HEK293T (cell line): ENCODE measurements around the gene NIFK.

ENCODE experiments used
- CTCF ChIA-PET: fragments of 350-600 bp; formaldehyde crosslinking; extraction: SDS; loops from one replicate; lab custom pipeline; 2021; ENCODE audit warnings: antibody characterized with exemption, inconsistent platforms; lab: Yijun Ruan, JAX
- POLR2A ChIA-PET: fragments of 350-600 bp; formaldehyde crosslinking; extraction: SDS; loops from one replicate; lab custom pipeline; 2020; ENCODE audit warnings: antibody characterized with exemption, inconsistent platforms; lab: Yijun Ruan, JAX
- DNase-seq: peaks from one replicate; pipeline ENCODE4 v3.0.0; 2012; ENCODE audit warnings: mixed read lengths; ENCODE audit errors: extremely low spot score
- ARNT ChIP-seq: fragments of 450-650 bp; IDR thresholded peaks from 2 replicates; pipeline ENCODE4 v1.6.1; 2017; ENCODE audit warnings: mild to moderate bottlenecking
- BHLHE40 ChIP-seq: fragments of 450-650 bp; IDR thresholded peaks from 2 replicates; pipeline ENCODE4 v1.6.1; 2016; ENCODE audit warnings: mild to moderate bottlenecking, moderate library complexity, borderline replicate concordance
- CTBP1 ChIP-seq: fragments of 450-650 bp; IDR thresholded peaks from 2 replicates; pipeline ENCODE4 v1.6.1; 2016; ENCODE audit warnings: borderline replicate concordance
- ELF4 ChIP-seq: fragments of 450-650 bp; IDR thresholded peaks from 2 replicates; pipeline ENCODE4 v1.6.1; 2017; ENCODE audit warnings: antibody characterized with exemption
- FOXA1 ChIP-seq: fragments of 450-650 bp; IDR thresholded peaks from 2 replicates; pipeline ENCODE4 v1.6.1; 2016; ENCODE audit warnings: mild to moderate bottlenecking
- FOXK2 ChIP-seq: fragments of 450-650 bp; IDR thresholded peaks from 2 replicates; pipeline ENCODE4 v1.6.1; 2016; ENCODE audit warnings: mild to moderate bottlenecking
- FOXM1 ChIP-seq: fragments of 450-650 bp; IDR thresholded peaks from 2 replicates; pipeline ENCODE4 v1.6.1; 2017; ENCODE audit warnings: mild to moderate bottlenecking, borderline replicate concordance
- HDGF ChIP-seq: fragments of 450-650 bp; IDR thresholded peaks from 2 replicates; pipeline ENCODE4 v1.6.1; 2017; ENCODE audit warnings: antibody characterized with exemption, borderline replicate concordance
- L3MBTL2 ChIP-seq: fragments of 450-650 bp; conservative IDR thresholded peaks from 2 replicates; pipeline ENCODE4 v1.6.1; 2016; ENCODE audit warnings: mild to moderate bottlenecking
- LEF1 ChIP-seq: fragments of 450-650 bp; IDR thresholded peaks from 2 replicates; pipeline ENCODE4 v1.6.1; 2017; ENCODE audit warnings: mild to moderate bottlenecking, borderline replicate concordance
- NFRKB ChIP-seq: fragments of 450-650 bp; IDR thresholded peaks from 2 replicates; pipeline ENCODE4 v1.6.1; 2016; ENCODE audit warnings: mild to moderate bottlenecking, moderate library complexity
- PKNOX1 ChIP-seq: fragments of 450-650 bp; IDR thresholded peaks from 2 replicates; pipeline ENCODE4 v1.6.1; 2016
- SP1 ChIP-seq: fragments of 450-650 bp; IDR thresholded peaks from 2 replicates; pipeline ENCODE4 v1.6.1; 2017
- SUZ12 ChIP-seq: fragments of 450-650 bp; IDR thresholded peaks from 2 replicates; pipeline ENCODE4 v1.6.1; 2016; ENCODE audit warnings: mild to moderate bottlenecking
- TARDBP ChIP-seq: fragments of 450-650 bp; IDR thresholded peaks from 2 replicates; pipeline ENCODE4 v1.6.1; 2016
- ZNF384 ChIP-seq: fragments of 450-650 bp; IDR thresholded peaks from 2 replicates; pipeline ENCODE4 v1.6.1; 2016

The NIFK gene

GRCh38 chr2:121690095-121690494, 46.6 kb downstream of the NIFK start:
- TF ChIP-seq FOXM1: no peak
- no peak for TF ChIP-seq NFRKB
- no peak for TF ChIP-seq FOXK2
- no peak for TF ChIP-seq ARNT
- TF ChIP-seq HDGF: no peak
- TF ChIP-seq ZNF384: no peak
- TF ChIP-seq BHLHE40: no peak
- no peak for TF ChIP-seq L3MBTL2
- no peak for TF ChIP-seq FOXA1
- TF ChIP-seq SP1: no peak
- no peak for TF ChIP-seq PKNOX1
- TF ChIP-seq TARDBP: no peak
- no peak for TF ChIP-seq LEF1
- no peak for TF ChIP-seq ELF4
- CTCF ChIA-PET: interaction anchor here (0.8 kb wide), 1 partner anchor 23 kb away, joined by 6 read pairs; no protein-coding TSS in a partner anchor

GRCh38 chr2:121689356-121689755, 47.3 kb downstream of the NIFK start:
- ChIA-PET CTCF (interaction anchor here (0.6 to 1.3 kb wide), 3 partner anchors 11 to 1044 kb away, joined by 3 to 6 read pairs (median 3); no protein-coding TSS in a partner anchor), POLR2A (no interaction called here)
- TF ChIP-seq ZNF384: no peak
- no peak for TF ChIP-seq ARNT
- TF ChIP-seq CTBP1: no peak
- no peak for TF ChIP-seq NFRKB
- no peak for TF ChIP-seq SP1
- TF ChIP-seq FOXK2: no peak
- no peak for TF ChIP-seq FOXM1
- TF ChIP-seq HDGF: no peak
- DNase-seq: peak; percentile 69

More at GRCh38 chr2:121690095-121690494, 46.6 kb downstream of the NIFK start:
- POLR2A ChIA-PET: interaction anchor here (0.9 kb wide), 1 partner anchor 10 kb away, joined by 3 read pairs; no protein-coding TSS in a partner anchor
- no peak for DNase-seq

- POLR2A ChIA-PET: no interaction called here
- CTCF ChIA-PET: interaction anchor here (1.3 kb wide), 1 partner anchor 12 kb away, joined by 3 read pairs; no protein-coding TSS in a partner anchor
These were observed 47.9 kb downstream of the NIFK start for GRCh38 chr2:121688820-121689219.

GRCh38 chr2:121686902-121687301, 49.8 kb downstream of the NIFK start:
- DNase-seq: no peak
- no peak for TF ChIP-seq LEF1
- TF ChIP-seq SP1: no peak
- no peak for TF ChIP-seq FOXA1
- no peak for TF ChIP-seq L3MBTL2
- no peak for TF ChIP-seq ARNT
- TF ChIP-seq HDGF: no peak
- no peak for TF ChIP-seq CTBP1
- TF ChIP-seq BHLHE40: no peak
- TF ChIP-seq PKNOX1: no peak
- no peak for TF ChIP-seq SUZ12
- no peak for TF ChIP-seq FOXM1
- no peak for TF ChIP-seq NFRKB
- no peak for TF ChIP-seq FOXK2
- POLR2A ChIA-PET: no interaction called here
- CTCF ChIA-PET: no interaction called here

More at GRCh38 chr2:121688820-121689219, 47.9 kb downstream of the NIFK start:
- TF ChIP-seq SP1: no peak
- TF ChIP-seq HDGF: no peak
- TF ChIP-seq SUZ12: no peak
- no peak for TF ChIP-seq PKNOX1
- no peak for TF ChIP-seq FOXM1
- TF ChIP-seq NFRKB: no peak
- TF ChIP-seq BHLHE40: no peak
- no peak for TF ChIP-seq CTBP1
- no peak for TF ChIP-seq ARNT
- no peak for DNase-seq

- ChIA-PET CTCF (no interaction called here), POLR2A (no interaction called here)
- no peak for DNase-seq
- TF ChIP-seq ELF4 (no peak), FOXA1 (no peak), TARDBP (no peak), ARNT (no peak), BHLHE40 (no peak), SP1 (no peak), ZNF384 (no peak), PKNOX1 (no peak), NFRKB (no peak), SUZ12 (no peak), CTBP1 (no peak), LEF1 (no peak), HDGF (no peak), FOXK2 (no peak), FOXM1 (no peak), L3MBTL2 (no peak)
These were observed 50.5 kb downstream of the NIFK start for GRCh38 chr2:121686218-121686617.
